Panc1 (cell line): ENCODE data around the gene MAD1L1. TPM values are rescaled to one million over a fixed set of nuclear protein-coding genes. Genes with fewer than 3 reads are reported as not detected.

ENCODE experiments used
- ATAC-seq: fragments of 200-7000 bp; cut with Tn5 transposase; 2 replicates; pipeline ENCODE4 v1.9.1; 2020; ENCODE audit warnings: mild to moderate bottlenecking, moderate library complexity
- BruUV-seq: library from RNA; stranded (reverse); fragments of 400-500 nt; replicated peaks from 2 replicates; lab custom pipeline; 2021; lab: Mats Ljungman, UMichigan
- CTCF ChIA-PET: fragments of 300-600 bp; sonication (Branson Sonifier 250); formaldehyde crosslinking; loops from one replicate; lab custom pipeline; 2022; ENCODE audit warnings: antibody characterized with exemption; lab: Charles Lee
- POLR2A ChIA-PET: fragments of 300-600 bp; sonication (Branson Sonifier 250); formaldehyde crosslinking; loops from one replicate; lab custom pipeline; 2022; ENCODE audit warnings: antibody characterized with exemption; lab: Charles Lee
- DNase-seq: peaks from one replicate; pipeline ENCODE4 v3.0.0-alpha.2; 2010; ENCODE audit warnings: low read depth, low spot score
- H3K27ac ChIP-seq: 2 replicates; pipeline ENCODE4 v1.5.1; 2011; ENCODE audit warnings: mild to moderate bottlenecking, low read length, inconsistent platforms
- H3K27me3 ChIP-seq: fragments of 200-500 bp; sonication (Bioruptor generic); 2 replicates; pipeline ENCODE4 v1.6.0; 2014; ENCODE audit warnings: low read length, inconsistent platforms; ENCODE audit not compliant: control insufficient read depth, insufficient read depth
- H3K36me3 ChIP-seq: fragments of 200-500 bp; sonication (Bioruptor generic); 2 replicates; pipeline ENCODE4 v1.5.1; 2014; ENCODE audit warnings: inconsistent platforms, mild to moderate bottlenecking, low read length, moderate library complexity; ENCODE audit not compliant: control insufficient read depth, insufficient read depth
- H3K4me1 ChIP-seq: 2 replicates; pipeline ENCODE4 v1.5.1; 2011; ENCODE audit warnings: inconsistent platforms, mild to moderate bottlenecking, low read length, moderate library complexity; ENCODE audit not compliant: control insufficient read depth, insufficient read depth
- H3K4me3 ChIP-seq, 2 experiments: 2 replicates each; pipeline ENCODE4 v1.5.1; 2011 to 2012; ENCODE audit warnings: low read depth in 2 of 2, low read length in 2 of 2, mild to moderate bottlenecking in 2 of 2, inconsistent platforms in 1 of 2, moderate library complexity in 1 of 2
- H3K9me3 ChIP-seq: fragments of 200-500 bp; sonication (Bioruptor generic); 2 replicates; pipeline ENCODE4 v1.5.1; 2014; ENCODE audit warnings: low read depth, mild to moderate bottlenecking, inconsistent platforms, low read length, moderate library complexity; ENCODE audit not compliant: control insufficient read depth, insufficient read depth
- CTCF ChIP-seq: fragments of 450-650 bp; IDR thresholded peaks from 2 replicates; pipeline ENCODE4 v1.5.1; 2017; ENCODE audit warnings: mild to moderate bottlenecking
- POLR2AphosphoS5 ChIP-seq: IDR thresholded peaks from 2 replicates; pipeline ENCODE4 v1.6.1; 2012; ENCODE audit warnings: mild to moderate bottlenecking, low read depth, low read length, moderate library complexity
- REST ChIP-seq, 2 experiments: IDR thresholded peaks; 2 replicates each; pipeline ENCODE4 v1.6.1; 2011 to 2012; ENCODE audit warnings: low read depth in 2 of 2, control low read depth in 1 of 2, low read length in 1 of 2, mild to moderate bottlenecking in 1 of 2, moderate library complexity in 1 of 2; ENCODE audit not compliant: insufficient read depth in 1 of 2
- SIN3A ChIP-seq: IDR thresholded peaks from 2 replicates; pipeline ENCODE4 v1.6.1; 2012; ENCODE audit warnings: low read depth, mild to moderate bottlenecking, low read length, moderate library complexity, borderline replicate concordance; ENCODE audit not compliant: insufficient read depth
- TCF7L2 ChIP-seq: IDR thresholded peaks from 2 replicates; pipeline ENCODE4 v1.6.1; 2011; ENCODE audit warnings: mild to moderate bottlenecking, low read depth, low read length, inconsistent platforms
- in situ Hi-C: cut with HindIII; loops from 2 replicates; pipeline ENCODE4 v1.10.0; 2016; ENCODE audit warnings: low sequenced_read_pairs, low pct_unique_long_range_greater_than_20kb
- intact Hi-C: fragments of 100-400 bp; cut with micrococcal nuclease; formaldehyde crosslinking; loops from one replicate; pipeline ENCODE4 v1.10.0; 2022; ENCODE audit not compliant: unreplicated experiment
- total RNA-seq: library from RNA; stranded (reverse); gene quantifications from one replicate; pipeline ENCODE4 v1.2.1, GENCODE V29; 2021; ENCODE audit not compliant: unreplicated experiment

The MAD1L1 gene
- total RNA-seq, 1 experiment from 2014 or later, result 70.8 TPM

GRCh38 chr7:2037808-2038522 lies 194.8 kb downstream of the MAD1L1 start:
- no TSS peak for BruUV-seq
- DNase-seq (no peak), ATAC-seq (no peak)
- intact Hi-C loops (no loop called here), in situ Hi-C loops (loop anchor here (5.0 kb wide), 1 partner anchor 34 kb away; no protein-coding TSS in a partner anchor)
- no peak overlapping the region for H3K27ac ChIP-seq
- H3K4me1 ChIP-seq, result no peaks in the 10 kb centered on the region
- no peak overlapping the region for H3K4me3 ChIP-seq
- H3K9me3 ChIP-seq, result no peaks in the 10 kb centered on the region
- ChIA-PET POLR2A (no interaction called here), CTCF (no interaction called here)
- H3K36me3 ChIP-seq, result no peaks in the 10 kb centered on the region
- H3K27me3 ChIP-seq, result no peaks in the 10 kb centered on the region
- TF ChIP-seq SIN3A (no peak), TCF7L2 (no peak), REST (IDR thresholded peaks at IDR 0.05; ENCODE audit: insufficient read depth in 1 of 2, low read depth in 2 of 2, low read length in 1 of 2) (no peak), CTCF (no peak), POLR2AphosphoS5 (no peak)

GRCh38 chr7:2037301-2037807 lies 195.4 kb downstream of the MAD1L1 start:
- TF ChIP-seq POLR2AphosphoS5 (no peak), SIN3A (no peak), REST (IDR thresholded peaks at IDR 0.05; ENCODE audit: insufficient read depth in 1 of 2, low read depth in 2 of 2, low read length in 1 of 2) (no peak), TCF7L2 (no peak), CTCF (no peak)
- Histone ChIP-seq H3K27ac (no peak overlapping the region), H3K36me3 (no peaks in the 10 kb centered on the region), H3K4me3 (no peak overlapping the region), H3K27me3 (no peaks in the 10 kb centered on the region), H3K9me3 (no peaks in the 10 kb centered on the region), H3K4me1 (no peaks in the 10 kb centered on the region)
- ATAC-seq, result no peak
- intact Hi-C loops, result no loop called here
- ChIA-PET POLR2A (no interaction called here), CTCF (no interaction called here)
- BruUV-seq, result no TSS peak
- DNase-seq, result no peak
- in situ Hi-C loops, result loop anchor here (5.0 kb wide), 1 partner anchor 35 kb away; no protein-coding TSS in a partner anchor
